ENCODE measurements around the gene HSF2BP. TPM values are rescaled to one million over a fixed set of nuclear protein-coding genes. Genes with fewer than 3 reads are reported as not detected.

The HSF2BP gene
- total RNA-seq, 4 donors from 2014 or later: 0.63 to 1.2 (median 0.66) TPM; not detected in 1

DNA sequence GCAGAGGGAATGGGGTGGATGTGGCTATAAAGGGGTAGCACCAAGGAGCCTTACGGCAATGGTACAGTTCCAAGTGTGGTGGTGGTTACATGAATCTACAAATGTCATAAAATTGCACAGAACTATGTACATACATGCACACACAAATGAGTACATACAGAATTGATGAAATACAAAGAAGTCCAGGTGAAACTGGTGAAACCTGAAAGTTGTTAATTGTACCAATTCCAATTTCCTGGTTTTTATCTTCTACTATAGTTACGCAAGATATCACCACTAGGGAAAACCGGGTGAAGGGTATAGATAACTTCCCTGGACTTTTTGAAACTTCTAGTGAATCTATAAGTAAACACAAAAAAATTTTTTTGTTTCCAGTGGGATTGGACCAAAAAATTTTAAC lies 18.9 kb downstream of the HSF2BP start:
- no peak for DNase-seq (ENCODE audit: extremely low spot score)
- Histone ChIP-seq H3K4me3 (no peak overlapping the region), H3K27ac (replicated peaks in 1 of 4) (no peak overlapping the region), H3K27me3 (no peaks in the 10 kb centered on the region), H3K4me1 (peaks cover 0 to 5% (median 3%) of the 10 kb centered on the region in 4 donors), H3K36me3 (no peaks in the 10 kb centered on the region), H3K9me3 (no peaks in the 10 kb centered on the region)
- 91% methylated on average over 3 of the region's 3 CpGs for WGBS
- intact Hi-C loops (cut with DNase I): no loop called here
- no peak for TF ChIP-seq POLR2A (IDR thresholded peaks at IDR 0.05; ENCODE audit: low read depth)
- TF ChIP-seq, protein P1, sequence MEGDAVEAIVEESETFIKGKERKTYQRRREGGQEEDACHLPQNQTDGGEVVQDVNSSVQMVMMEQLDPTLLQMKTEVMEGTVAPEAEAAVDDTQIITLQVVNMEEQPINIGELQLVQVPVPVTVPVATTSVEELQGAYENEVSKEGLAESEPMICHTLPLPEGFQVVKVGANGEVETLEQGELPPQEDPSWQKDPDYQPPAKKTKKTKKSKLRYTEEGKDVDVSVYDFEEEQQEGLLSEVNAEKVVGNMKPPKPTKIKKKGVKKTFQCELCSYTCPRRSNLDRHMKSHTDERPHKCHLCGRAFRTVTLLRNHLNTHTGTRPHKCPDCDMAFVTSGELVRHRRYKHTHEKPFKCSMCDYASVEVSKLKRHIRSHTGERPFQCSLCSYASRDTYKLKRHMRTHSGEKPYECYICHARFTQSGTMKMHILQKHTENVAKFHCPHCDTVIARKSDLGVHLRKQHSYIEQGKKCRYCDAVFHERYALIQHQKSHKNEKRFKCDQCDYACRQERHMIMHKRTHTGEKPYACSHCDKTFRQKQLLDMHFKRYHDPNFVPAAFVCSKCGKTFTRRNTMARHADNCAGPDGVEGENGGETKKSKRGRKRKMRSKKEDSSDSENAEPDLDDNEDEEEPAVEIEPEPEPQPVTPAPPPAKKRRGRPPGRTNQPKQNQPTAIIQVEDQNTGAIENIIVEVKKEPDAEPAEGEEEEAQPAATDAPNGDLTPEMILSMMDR (IDR thresholded peaks at IDR 0.05): no peak
- no peak for TF ChIP-seq EP300 (IDR thresholded peaks at IDR 0.05)
- no peak for TF ChIP-seq POLR2AphosphoS5 (IDR thresholded peaks at IDR 0.05)

DNA sequence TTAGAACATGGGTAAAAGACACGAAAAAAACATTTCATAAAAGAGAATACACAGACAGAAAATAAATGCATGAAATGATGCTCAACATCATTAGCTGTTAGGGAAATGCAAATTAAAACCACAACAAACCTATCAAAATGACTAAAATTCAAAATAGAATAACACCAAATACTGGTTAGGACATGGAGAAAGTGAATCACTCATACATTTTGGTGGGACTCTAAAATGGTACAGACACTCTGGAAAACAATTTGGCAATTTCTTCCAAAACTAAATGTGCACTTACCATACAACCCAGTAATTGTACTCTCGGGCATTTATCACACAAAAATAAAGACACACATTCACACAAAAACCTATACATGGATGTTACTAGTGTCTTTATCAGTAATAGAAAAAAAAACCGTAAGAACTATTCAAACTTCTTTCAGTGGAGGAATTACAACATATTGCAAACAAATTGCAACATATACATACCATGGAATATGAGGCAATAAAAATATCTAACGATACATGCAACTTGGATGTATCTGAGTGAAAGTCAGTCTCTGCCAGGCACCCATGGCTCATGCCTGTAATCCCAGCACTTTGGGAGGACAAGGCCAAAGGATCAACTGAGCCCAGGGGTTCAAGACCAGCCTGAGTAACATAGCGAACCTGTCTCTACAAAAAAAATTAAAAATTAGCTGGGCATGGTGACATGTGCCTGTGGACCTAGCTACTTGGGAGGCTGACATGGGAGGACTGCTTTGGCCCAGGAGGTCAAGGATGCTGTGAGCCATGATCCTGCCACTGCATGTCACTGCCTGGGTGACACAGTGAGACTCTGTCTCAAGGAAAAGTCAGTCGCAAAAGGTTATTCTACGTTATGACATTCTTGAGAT lies 19.6 kb downstream of the HSF2BP start:
- H3K4me3 ChIP-seq: no peak overlapping the region
- no peaks in the 10 kb centered on the region for H3K4me1 ChIP-seq
- DNase-seq (ENCODE audit: extremely low spot score): no peak
- no peaks in the 10 kb centered on the region for H3K9me3 ChIP-seq
- TF ChIP-seq, protein P1 (IDR thresholded peaks at IDR 0.05): no peak
- TF ChIP-seq POLR2AphosphoS5 (IDR thresholded peaks at IDR 0.05): no peak
- TF ChIP-seq POLR2A (IDR thresholded peaks at IDR 0.05; ENCODE audit: low read depth): no peak
- TF ChIP-seq EP300 (IDR thresholded peaks at IDR 0.05): no peak
- H3K36me3 ChIP-seq: no peaks in the 10 kb centered on the region
- no peak overlapping the region for H3K27ac ChIP-seq (replicated peaks in 1 of 4)
- no peaks in the 10 kb centered on the region for H3K27me3 ChIP-seq
- intact Hi-C loops (cut with DNase I): no loop called here
- 84% methylated on average over 7 of the region's 7 CpGs for WGBS

DNA sequence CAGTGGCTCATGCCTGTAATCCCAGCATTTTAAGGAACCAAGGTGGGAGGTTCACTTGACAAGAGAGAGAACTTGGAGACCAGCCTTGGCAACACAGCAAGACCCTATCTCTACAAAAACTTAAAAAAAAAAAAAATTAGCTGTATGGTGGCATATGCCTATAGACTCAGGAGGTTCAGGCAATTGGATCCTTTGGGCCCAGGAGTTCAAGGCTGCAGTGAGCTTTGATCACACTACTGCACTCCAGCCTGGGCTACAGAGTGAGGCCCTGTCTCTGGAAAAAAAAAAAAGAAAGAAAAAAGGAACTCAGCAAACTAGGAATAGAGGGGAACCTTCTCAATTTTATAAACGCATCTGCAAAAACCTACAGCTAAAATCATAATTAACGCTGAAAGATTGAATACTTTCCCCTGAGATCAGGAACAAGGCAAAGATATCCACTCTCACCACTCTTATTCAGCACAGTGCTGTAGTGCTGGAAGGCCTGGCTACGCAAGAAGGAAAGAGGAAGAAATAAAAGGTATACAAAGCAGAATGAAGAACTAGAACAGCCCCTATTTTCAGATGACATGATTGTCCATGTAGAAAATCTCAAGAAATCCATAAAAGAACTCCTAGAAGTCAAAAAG lies 21.6 kb downstream of the HSF2BP start:
- WGBS: 89% methylated on average over 3 of the region's 3 CpGs
- Histone ChIP-seq H3K27ac (replicated peaks in 1 of 4) (no peak overlapping the region), H3K27me3 (no peaks in the 10 kb centered on the region), H3K4me1 (no peaks in the 10 kb centered on the region), H3K4me3 (no peak overlapping the region), H3K9me3 (no peaks in the 10 kb centered on the region), H3K36me3 (no peaks in the 10 kb centered on the region)
- TF ChIP-seq POLR2A (IDR thresholded peaks at IDR 0.05; ENCODE audit: low read depth) (no peak), EP300 (IDR thresholded peaks at IDR 0.05) (no peak), POLR2AphosphoS5 (IDR thresholded peaks at IDR 0.05) (no peak)
- TF ChIP-seq, protein P1 (IDR thresholded peaks at IDR 0.05): no peak
- DNase-seq (ENCODE audit: extremely low spot score): no peak
- intact Hi-C loops (cut with DNase I): no loop called here

DNA sequence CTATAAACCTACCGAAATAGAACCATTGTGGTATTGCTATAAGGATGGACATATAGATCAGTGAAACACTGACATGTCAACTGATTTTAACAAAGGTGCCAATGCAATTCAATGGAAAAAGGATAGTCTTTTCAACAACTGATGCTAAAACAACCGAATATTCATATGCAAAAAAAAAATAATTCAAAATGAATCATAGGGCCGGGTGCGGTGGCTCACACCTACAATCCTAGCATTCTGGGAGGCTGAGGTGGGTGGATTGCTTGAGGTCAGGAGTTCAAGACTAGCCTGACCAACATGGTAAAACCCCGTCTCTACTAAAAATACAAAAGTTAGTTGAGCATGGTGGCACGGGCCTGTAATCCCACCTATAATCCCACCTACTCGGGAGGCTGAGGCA lies 23.9 kb downstream of the HSF2BP start:
- H3K4me3 ChIP-seq: no peak overlapping the region
- TF ChIP-seq, protein P1 (IDR thresholded peaks at IDR 0.05): no peak
- TF ChIP-seq POLR2AphosphoS5 (IDR thresholded peaks at IDR 0.05) (no peak), EP300 (IDR thresholded peaks at IDR 0.05) (no peak), POLR2A (IDR thresholded peaks at IDR 0.05; ENCODE audit: low read depth) (no peak)
- H3K27me3 ChIP-seq: no peaks in the 10 kb centered on the region
- no peaks in the 10 kb centered on the region for H3K36me3 ChIP-seq
- H3K4me1 ChIP-seq: no peaks in the 10 kb centered on the region
- H3K27ac ChIP-seq (replicated peaks in 1 of 4): no peak overlapping the region
- no peaks in the 10 kb centered on the region for H3K9me3 ChIP-seq
- DNase-seq (ENCODE audit: extremely low spot score): no peak
- intact Hi-C loops (cut with DNase I): no loop called here
- 95% methylated on average over 7 of the region's 7 CpGs for WGBS
